Measurements from ENCODE around the gene EPB41.
"Not testable (repeated sequence)": the region's sequence is repeated elsewhere in the genome, so short reads cannot be mapped to it uniquely, and the experiment has no call there.

EPB41 gene

DNA sequence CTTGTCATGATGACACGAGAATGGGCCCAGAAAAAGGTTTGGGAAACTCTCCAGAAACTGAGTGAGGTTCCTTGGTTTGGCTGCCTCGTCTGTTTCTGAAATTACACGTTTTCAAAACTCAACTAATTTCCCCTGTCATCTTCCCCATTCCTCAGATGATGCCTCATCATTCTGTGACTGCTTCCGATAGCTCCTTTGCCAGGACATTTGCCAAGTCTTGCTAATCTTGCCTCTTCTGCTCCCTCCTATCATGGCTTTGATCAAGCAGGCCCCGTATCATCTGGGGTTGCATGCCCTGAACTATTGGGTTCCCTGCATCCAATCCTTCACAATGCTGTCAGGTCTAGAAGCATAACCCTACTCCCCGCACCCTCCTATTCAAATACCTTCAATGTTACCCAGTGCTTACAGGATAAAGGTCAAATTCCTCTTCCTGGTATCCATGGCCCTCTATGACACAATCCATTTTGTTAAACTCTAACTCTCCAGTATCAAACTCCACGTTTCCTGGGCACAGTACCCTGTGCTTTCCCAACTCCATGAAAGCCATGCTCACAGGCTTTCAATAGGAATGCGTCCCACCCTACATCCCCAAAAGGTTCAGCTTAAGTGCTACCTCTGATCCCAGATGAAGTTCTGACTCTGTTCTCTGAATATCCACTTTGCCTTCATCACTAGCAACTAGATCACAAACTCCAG is 231.5 kb downstream of the EPB41 start:
- FAIRE-seq: no peak

DNA sequence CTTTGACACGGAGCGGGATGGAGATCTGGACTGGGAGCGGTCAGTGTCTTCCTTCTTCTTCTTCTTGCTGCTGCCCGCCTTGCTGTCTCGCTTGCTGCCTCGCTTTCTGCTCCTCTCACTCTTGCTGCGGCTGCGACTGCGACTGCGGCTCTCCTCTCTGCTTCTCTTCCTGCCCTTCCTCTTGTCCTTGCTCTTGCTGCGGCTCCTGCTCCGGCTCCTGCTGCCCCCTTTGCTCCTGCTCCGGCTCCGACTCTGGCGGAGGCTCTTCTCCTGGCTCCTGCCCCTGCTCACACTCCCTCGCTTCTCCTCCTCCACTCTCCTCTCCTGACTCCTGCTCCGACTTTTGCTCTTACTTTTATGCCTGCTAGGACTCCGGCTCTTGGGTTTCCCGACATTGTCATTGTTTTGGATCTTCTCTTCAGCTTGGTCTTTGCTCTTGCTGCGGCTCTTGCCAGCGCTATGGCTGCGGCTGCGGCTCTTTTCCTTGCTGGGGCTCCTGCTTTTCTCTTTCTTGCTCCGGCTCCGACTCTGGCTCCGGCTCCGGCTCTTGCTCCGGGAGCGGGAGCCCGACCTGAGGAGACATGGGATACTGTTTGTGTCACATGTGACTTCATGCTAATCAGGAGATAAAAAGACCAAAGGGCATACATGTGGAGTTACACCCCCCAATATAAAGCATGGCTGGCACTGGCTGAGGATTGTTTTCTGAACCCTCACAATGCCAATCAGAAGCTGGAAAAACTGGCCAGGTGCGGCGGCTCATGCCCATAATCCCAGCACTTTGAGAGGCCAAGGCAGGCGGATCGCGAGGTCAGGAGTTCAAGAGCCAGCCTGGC is 234.5 kb downstream of the EPB41 start:
- no peak for FAIRE-seq

DNA sequence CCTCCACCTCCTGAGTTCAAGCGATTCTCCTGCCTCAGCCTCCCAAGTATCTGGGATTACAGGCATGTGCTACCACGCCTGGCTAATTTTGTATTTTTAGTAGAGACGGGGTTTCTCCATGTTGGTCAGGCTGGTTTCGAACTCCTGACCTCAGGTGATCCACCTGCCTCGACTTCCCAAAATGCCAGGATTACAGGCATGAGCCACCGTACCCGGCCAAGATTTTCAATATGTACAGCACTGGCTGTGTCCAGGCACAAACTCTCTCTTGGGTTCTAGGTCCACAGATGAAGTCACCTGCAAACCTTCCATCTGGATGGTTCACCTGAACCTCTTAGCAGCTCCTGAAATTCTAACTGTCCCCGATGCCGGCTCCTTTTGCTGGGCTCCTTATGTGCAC is 236.0 kb downstream of the EPB41 start:
- FAIRE-seq: not testable (repeated sequence)

DNA sequence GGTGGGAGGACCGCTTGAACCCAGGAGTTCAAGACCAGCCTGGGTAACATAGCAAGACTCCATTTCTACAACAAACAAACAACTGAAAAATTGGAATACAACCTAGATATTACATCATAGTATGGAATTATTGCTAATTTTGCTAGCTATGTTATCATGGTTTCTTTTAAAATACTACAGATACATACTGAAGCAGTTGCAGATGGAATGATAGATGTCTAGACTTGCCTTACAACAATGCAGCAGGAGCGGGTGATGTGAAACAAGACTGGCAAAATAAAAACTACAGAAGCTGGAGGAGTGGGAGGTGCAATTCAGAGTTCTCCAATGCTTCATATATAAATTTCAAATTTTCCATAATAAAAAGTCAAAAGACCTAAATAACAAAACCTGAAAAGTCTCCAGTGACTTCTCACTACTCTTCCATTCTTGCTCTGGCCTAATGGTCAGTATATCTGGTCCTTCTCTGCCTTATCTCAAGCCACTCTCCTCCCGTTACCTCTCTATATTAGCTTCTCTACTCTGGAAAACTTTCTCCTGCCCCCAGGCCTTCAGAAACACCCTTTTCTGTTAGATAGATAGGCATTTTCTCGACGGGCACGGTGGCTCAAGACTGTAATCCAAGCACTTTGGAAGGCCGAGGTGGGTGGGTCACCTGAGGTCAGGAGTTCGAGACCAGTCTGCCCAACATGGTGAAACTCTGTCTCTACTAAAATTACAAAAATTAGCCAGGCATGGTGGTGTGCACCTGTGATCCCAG is 237.9 kb downstream of the EPB41 start:
- no peak for FAIRE-seq

DNA sequence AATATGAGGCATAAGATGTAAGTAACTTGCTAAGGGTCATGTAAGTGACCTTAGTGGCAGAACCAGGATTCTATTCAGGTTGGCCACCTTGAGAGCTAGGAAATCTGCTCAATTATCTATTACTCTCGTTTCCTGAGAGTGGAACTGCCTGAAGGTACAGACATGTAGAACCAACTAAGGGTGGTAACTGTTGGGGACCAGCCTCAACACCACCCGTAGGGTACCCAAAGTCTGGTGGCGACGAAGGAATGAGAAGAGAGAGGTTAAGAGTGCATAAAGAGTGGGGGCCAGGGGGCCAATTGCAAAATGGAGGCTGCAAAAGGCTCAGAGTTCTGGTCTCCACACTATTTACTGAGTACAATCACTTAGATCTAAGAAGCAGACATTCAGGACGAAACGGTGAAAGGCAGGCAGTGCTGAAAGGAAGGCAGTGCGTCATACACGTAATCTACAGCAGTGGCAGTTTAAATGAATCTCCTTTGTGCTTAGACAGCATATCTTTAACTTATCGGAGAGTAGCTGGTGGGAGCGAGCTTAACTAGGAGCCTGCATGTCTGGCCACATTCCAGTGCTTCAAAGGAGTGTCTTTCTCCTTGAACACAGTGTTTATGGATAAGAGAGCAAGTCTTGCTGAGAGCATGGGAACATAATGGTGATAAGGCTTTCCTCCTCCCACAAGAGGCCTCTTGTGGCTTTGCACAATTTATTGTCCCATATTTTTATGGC is 242.3 kb downstream of the EPB41 start:
- no peak for FAIRE-seq

DNA sequence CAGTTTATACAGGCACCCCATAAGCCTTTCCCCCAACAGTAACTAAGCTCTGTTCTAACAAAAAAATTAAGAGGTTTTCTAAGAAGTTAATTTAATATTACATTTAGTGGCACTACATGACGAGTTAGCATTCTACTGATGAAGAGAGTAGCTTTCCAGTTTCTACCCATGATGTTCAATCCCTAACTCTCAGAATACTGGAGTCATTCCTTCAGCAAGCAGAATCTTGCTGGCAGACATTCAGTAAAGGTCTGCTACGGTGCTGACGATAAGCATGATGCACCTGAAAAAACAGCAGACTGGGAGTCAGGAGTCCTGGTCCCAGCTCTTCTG is 242.9 kb downstream of the EPB41 start:
- FAIRE-seq: no peak

DNA sequence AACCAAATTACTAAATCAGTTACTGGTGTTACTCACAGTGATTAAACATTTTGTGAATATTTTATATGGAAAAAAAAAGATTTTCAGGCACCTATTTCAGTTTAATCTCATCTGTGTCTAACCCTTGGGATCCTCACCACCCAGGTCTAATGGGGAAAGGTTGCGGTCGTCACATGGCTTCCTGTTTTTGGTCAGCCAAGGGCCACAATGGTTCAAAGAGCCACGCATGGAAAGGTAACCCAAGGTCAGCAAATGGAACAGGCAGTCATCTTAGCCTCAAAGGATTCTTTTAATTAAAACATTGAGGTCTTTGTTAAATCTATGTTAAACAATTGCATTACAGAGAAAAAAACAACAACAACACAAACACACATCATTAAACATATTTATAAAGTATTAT is 245.4 kb downstream of the EPB41 start:
- FAIRE-seq: no peak

DNA sequence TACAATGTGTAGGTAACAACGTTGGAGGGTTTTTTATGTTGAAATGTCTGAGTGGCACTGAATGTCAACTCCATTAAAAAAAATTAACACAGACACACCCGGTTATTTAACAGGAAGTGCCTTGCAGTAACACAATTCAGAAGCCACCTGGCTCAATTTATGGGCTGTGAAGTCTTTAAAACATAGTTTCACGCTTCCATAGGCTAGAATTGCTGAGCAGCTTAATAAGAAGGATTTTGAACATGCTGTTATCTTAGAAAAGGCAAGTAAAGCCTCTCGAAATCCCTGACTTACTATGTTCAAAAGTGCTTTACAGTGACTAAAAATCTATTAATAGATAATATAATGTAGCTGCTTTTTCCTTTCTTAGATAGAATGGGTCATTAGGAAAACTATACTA is 247.7 kb downstream of the EPB41 start:
- no peak for FAIRE-seq

DNA sequence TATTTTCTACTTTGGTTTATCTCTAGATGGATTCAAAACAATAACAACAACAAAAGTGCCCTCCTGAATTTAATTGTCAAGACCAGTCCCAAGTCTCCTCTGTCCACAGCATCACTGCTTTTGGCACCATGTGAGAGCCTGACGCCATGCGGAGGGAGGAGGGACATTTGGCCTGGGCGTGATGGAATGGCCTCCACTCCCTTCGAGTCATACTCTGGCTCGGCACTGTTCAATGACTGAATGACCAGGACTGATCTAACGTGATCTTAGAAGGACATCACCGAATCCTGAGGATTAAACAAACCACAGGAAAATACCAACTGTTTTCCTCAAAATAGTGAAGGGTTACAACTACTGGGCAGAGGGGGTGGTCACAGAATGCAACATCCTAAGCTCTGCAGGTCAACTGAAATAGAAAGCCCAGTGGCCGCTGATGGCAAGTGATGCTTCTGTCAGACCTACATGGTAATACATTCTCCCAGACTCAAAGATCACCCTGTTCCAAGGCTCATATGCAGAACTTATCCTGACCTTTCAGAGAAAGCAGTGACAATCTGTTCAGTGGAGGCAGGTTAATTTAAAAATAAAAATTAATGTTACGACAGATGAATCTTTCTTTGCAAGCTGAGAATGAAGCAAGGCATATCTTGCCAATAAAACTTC is 248.2 kb downstream of the EPB41 start:
- FAIRE-seq: no peak

DNA sequence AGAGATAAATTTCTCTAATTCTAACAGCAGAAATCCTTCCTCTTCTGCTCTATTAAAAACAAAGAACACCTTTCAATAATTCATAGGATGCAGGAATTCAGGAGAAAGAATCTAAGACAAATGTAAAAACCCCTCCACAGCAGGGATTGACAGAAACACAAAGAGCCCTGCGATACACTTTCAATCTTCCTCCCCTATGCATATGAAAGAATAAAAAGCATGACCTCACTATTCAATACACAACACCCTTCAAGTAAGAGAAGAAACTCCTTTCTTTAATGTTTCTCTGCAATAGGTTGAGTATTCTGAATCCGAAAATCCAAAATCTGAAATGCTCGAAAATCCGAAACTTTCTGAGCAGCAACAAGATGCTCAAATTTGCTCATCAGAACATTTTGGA is 250.2 kb downstream of the EPB41 start:
- FAIRE-seq: no peak

DNA sequence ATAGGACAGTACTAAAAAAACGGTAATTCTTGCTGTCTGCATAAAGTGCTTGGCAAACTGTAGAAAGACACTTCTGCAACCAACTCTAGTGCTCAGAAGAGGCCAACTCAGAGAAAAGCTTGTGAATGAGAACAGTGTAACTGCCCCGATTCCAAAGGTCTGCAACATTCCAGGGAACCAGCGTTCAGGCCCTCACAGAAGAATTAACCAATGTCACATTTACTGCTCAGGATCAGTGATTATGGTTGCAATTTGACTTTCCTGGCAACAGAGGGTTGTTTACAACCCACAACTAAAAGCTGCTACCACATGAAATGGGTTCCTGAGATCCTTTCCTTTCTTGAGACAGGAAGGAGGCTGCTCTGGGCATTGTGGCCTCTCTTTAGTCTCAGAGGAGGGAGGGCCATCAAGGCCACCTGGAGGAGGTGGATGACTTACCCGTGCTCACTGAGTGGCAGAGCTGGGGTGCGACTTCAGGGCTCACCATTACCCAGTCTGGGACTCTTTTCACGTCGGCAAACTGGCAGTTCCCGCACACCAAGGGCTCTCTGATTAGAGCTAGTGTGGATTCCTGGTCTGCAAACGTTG is 252.0 kb downstream of the EPB41 start:
- no peak for FAIRE-seq

DNA sequence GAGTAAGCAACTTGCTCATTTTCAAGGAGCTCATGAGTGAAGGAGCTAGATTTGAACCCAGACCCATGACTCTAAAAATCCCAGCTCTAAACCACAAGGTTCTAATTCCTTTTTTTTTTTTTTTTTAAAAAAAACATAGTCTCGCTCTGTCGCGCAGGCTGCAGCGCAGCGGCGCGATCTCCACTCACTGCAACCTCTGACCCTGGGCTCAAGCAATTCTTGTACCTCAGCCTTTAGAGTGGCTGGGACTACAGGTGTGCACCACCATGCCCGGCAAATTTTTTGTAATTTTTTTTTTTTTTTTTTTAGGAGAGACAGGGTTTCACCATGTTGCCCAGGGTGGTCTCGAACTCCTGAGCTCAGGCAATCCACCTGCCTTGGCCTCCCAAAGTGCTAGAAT is 253.5 kb downstream of the EPB41 start:
- no peak for FAIRE-seq
